Lung (tissue), 12 donors: ENCODE measurements around the gene TMEM63C. TPM values are rescaled to one million over a fixed set of nuclear protein-coding genes. Genes with fewer than 3 reads are reported as not detected.

ENCODE experiments used
- ATAC-seq: fragments of 200-7000 bp; cut with Tn5 transposase; one replicate; pipeline ENCODE4 v1.9.1; 2020; ENCODE audit warnings: moderate number of reproducible peaks; ENCODE audit not compliant: insufficient read depth, low FRiP score
- DNase-seq, 3 donors: peaks; one replicate each; pipeline ENCODE4 v3.0.0-alpha.2; 2013 to 2017
- H3K27ac ChIP-seq, 2 donors: one replicate each; pipeline ENCODE4 v1.5.1; 2013; ENCODE audit warnings: mild to moderate bottlenecking in 2 of 2, moderate library complexity in 2 of 2, control low read depth in 1 of 2, inconsistent platforms in 1 of 2, low read depth in 1 of 2, low read length in 1 of 2
- H3K27me3 ChIP-seq, 3 donors: one replicate each; pipeline ENCODE4 v1.5.1; 2013; ENCODE audit warnings: low read length in 2 of 3; ENCODE audit not compliant: control insufficient read depth in 3 of 3, insufficient read depth in 3 of 3
- H3K36me3 ChIP-seq, 4 donors: one replicate each; pipeline ENCODE4 v1.5.1; 2013; ENCODE audit warnings: low read length in 4 of 4, mild to moderate bottlenecking in 1 of 4, moderate library complexity in 1 of 4; ENCODE audit not compliant: control insufficient read depth in 4 of 4, insufficient read depth in 4 of 4
- H3K4me1 ChIP-seq, 5 donors: one replicate each; pipeline ENCODE4 v1.5.1; 2013; ENCODE audit warnings: low read length in 5 of 5, mild to moderate bottlenecking in 2 of 5, moderate library complexity in 1 of 5; ENCODE audit not compliant: control insufficient read depth in 5 of 5, insufficient read depth in 5 of 5
- H3K4me3 ChIP-seq: one replicate; pipeline ENCODE4 v1.5.1; 2013; ENCODE audit warnings: mild to moderate bottlenecking, control low read depth, moderate library complexity
- H3K9ac ChIP-seq, 2 donors: one replicate each; pipeline ENCODE4 v1.5.1; 2013; ENCODE audit warnings: low read length in 2 of 2, control low read depth in 1 of 2; ENCODE audit not compliant: insufficient read depth in 1 of 2
- H3K9me3 ChIP-seq, 4 donors: one replicate each; pipeline ENCODE4 v1.5.1; 2013; ENCODE audit warnings: low read length in 3 of 4, mild to moderate bottlenecking in 1 of 4, moderate library complexity in 1 of 4; ENCODE audit not compliant: control insufficient read depth in 4 of 4, insufficient read depth in 3 of 4
- WGBS, 2 donors: extraction: QIAGEN DNeasy Blood & Tissue Kit; methylation state at CpG; one replicate each; pipeline ENCODE4 v1.1.7; 2013; 5-methylcytosine and 5-hydroxymethylcytosine counted together
- polyA plus RNA-seq, 2 donors: library from polyadenylated mRNA; stranded (reverse); fragments of 200-250 nt; gene quantifications; one replicate each; pipeline ENCODE4 v1.2.1, GENCODE V29; 2013
- total RNA-seq, 2 donors: library from RNA; depleted of rRNA in 1 of 2; stranded (reverse); fragments of >200 nt in 1 of 2; gene quantifications; one replicate each; pipeline ENCODE4 v1.2.1, GENCODE V29; 2014 to 2021
- TF ChIP-seq, protein P1 (sequence below): IDR thresholded peaks from 2 replicates; pipeline ENCODE4 v1.5.1; 2012; ENCODE audit warnings: mild to moderate bottlenecking; ENCODE audit errors: control extremely low read depth, extremely low read depth
- donor health status: control.
- donor health status: control.
- donor health status: Bipolar disorder and iron deficiency.
- donor health status: healthy.
- donor health status: DM: yes; HTN: yes; CAD: no.

The TMEM63C gene
- total and polyA plus RNA-seq, 4 donors: 0.20 to 1.2 (median 0.45) TPM

DNA sequence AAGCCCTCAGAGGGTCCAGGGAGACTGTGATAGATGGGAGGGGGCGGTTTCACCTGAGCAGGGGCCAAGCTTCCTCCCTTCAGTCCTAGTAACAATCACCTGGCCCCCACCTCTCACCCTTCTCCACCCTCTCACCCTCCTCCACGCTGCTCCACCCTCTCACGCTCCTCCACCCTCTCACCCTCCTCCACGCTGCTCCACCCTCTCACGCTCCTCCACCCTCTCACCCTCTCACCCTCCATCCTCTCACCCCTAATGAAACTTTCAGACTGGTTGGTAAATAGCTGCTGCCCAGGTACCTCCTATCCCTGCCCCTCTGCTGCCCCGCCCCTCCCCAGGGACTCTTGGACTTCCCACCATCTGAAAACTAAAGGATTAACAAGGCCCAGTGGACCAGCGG lies 55.2 kb downstream of the TMEM63C start:
- Histone ChIP-seq H3K4me1 (no peaks in the 10 kb centered on the region), H3K9ac (no peak overlapping the region), H3K27me3 (peaks cover 0 to 3% (median 0%) of the 10 kb centered on the region in 3 donors), H3K4me3 (no peak overlapping the region), H3K36me3 (no peaks in the 10 kb centered on the region), H3K9me3 (peaks cover 0 to under 1% (median 0%) of the 10 kb centered on the region in 4 donors), H3K27ac (no peak overlapping the region)
- DNase-seq: no peak
- TF ChIP-seq, protein P1, sequence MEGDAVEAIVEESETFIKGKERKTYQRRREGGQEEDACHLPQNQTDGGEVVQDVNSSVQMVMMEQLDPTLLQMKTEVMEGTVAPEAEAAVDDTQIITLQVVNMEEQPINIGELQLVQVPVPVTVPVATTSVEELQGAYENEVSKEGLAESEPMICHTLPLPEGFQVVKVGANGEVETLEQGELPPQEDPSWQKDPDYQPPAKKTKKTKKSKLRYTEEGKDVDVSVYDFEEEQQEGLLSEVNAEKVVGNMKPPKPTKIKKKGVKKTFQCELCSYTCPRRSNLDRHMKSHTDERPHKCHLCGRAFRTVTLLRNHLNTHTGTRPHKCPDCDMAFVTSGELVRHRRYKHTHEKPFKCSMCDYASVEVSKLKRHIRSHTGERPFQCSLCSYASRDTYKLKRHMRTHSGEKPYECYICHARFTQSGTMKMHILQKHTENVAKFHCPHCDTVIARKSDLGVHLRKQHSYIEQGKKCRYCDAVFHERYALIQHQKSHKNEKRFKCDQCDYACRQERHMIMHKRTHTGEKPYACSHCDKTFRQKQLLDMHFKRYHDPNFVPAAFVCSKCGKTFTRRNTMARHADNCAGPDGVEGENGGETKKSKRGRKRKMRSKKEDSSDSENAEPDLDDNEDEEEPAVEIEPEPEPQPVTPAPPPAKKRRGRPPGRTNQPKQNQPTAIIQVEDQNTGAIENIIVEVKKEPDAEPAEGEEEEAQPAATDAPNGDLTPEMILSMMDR: no peak
- ATAC-seq: no peak
- 69 to 78% methylated on average over 7 of the region's 7 CpGs for WGBS, 2 donors

DNA sequence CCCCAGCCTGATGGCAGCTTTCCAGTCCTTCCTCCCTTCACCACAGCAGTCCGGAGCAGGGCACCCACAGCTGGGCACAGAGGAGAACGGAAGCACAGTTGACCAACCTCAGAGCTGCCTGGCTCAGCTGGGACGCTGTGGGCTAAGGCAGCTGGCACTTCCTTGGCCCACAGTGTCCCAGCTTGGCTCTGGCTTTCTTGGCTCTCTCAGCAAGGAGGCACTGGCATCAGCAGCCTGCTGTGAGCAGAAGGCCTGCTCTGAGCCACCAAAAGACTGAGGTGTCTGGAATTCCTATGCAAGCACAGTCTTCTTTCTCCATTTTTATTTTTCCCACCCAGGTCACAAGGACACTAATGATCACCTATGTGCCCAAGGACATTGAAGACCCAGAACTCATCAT lies 56.8 kb downstream of the TMEM63C start:
- DNase-seq (no peak), ATAC-seq (no peak)

DNA sequence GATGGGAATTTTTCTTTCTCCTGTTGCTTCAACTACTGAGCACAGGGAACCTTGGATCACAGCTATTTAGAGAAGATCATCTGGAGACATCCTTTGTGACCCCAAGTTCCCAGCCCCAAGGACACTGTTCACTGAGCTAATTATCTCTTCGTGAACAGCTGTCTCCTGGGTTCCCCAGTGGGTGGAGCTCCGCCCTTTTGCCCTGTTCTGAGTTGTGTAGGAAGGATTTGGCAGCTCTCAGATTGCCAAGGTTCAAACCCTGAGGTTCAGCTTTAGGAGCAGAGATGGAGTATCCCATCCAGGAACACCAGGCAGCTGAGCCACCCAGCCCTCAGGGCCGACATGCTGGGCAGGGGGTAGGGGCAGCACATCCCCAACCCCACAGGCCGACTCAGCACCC lies 57.4 kb downstream of the TMEM63C start:
- H3K9me3 ChIP-seq: no peaks in the 10 kb centered on the region
- no peaks in the 10 kb centered on the region for H3K36me3 ChIP-seq
- WGBS, 2 donors: 49 to 73% methylated on average over 4 of the region's 4 CpGs
- H3K4me1 ChIP-seq: no peaks in the 10 kb centered on the region
- TF ChIP-seq, protein P1: no peak
- no peak overlapping the region for H3K4me3 ChIP-seq
- ATAC-seq (no peak), DNase-seq (no peak)
- H3K27me3 ChIP-seq: no peaks in the 10 kb centered on the region
- H3K27ac ChIP-seq: no peak overlapping the region
- no peak overlapping the region for H3K9ac ChIP-seq

More for the DNA sequence above, 56.8 kb downstream of the TMEM63C start:
- TF ChIP-seq, protein P1: no peak
- peaks cover 0 to 3% (median 0%) of the 10 kb centered on the region in 3 donors for H3K27me3 ChIP-seq
- H3K9me3 ChIP-seq: no peaks in the 10 kb centered on the region
- H3K4me1 ChIP-seq: no peaks in the 10 kb centered on the region
- H3K27ac ChIP-seq: no peak overlapping the region
- H3K36me3 ChIP-seq: no peaks in the 10 kb centered on the region
- no peak overlapping the region for H3K4me3 ChIP-seq
- WGBS, 2 donors: 84 to 86% methylated on average over 3 of the region's 3 CpGs
- no peak overlapping the region for H3K9ac ChIP-seq

DNA sequence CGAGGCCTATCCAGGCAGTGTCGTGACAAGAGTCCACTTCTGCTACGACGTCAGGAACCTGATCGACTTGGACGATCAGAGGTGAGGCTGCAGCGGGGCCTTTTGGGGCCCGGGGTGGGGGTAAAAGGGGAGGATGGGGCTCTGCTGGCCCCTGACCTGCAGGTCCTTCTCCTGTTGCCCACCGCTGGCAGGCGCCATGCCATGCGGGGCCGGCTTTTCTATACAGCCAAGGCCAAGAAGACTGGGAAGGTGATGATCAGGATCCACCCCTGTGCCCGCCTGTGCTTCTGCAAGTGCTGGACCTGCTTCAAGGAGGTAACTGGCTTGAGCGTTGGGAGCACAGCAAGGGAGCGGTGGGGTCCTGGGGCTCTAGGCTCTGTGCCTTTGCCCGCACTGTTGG lies 57.8 kb downstream of the TMEM63C start:
- Histone ChIP-seq H3K36me3 (no peaks in the 10 kb centered on the region), H3K4me1 (no peaks in the 10 kb centered on the region), H3K27ac (no peak overlapping the region), H3K9me3 (no peaks in the 10 kb centered on the region), H3K9ac (no peak overlapping the region), H3K27me3 (no peaks in the 10 kb centered on the region), H3K4me3 (no peak overlapping the region)
- DNase-seq (no peak), ATAC-seq (no peak)
- TF ChIP-seq, protein P1: no peak
- WGBS, 2 donors: 91 to 93% methylated on average over 16 of the region's 16 CpGs
